Measurements from ENCODE around the gene CAPS2.

GRCh38 chr12:75327642-75328041 lies 2.5 kb downstream of the CAPS2 start:
- TF ChIP-seq SUZ12 (IDR thresholded peaks at IDR 0.05; ENCODE audit: extremely low read depth, insufficient read depth, insufficient read length) (no peak), ZNF274 (IDR thresholded peaks at IDR 0.05; ENCODE audit: low read depth, low read length) (no peak)
